Muscle of leg (tissue), 11 donors: ENCODE data around the gene TNFSF4. TPM values are rescaled to one million over a fixed set of nuclear protein-coding genes. Genes with fewer than 3 reads are reported as not detected.

ENCODE experiments used
- DNase-seq: peaks from one replicate; pipeline ENCODE4 v3.0.0; 2013
- H3K27ac ChIP-seq: one replicate; pipeline ENCODE4 v1.5.1; 2013; ENCODE audit warnings: mild to moderate bottlenecking, low read length, control low read depth
- H3K27me3 ChIP-seq: one replicate; pipeline ENCODE4 v1.6.1; 2013; ENCODE audit warnings: low read length; ENCODE audit not compliant: control insufficient read depth, insufficient read depth
- H3K36me3 ChIP-seq: one replicate; pipeline ENCODE4 v1.6.1; 2013; ENCODE audit warnings: low read length; ENCODE audit not compliant: control insufficient read depth, insufficient read depth
- H3K4me1 ChIP-seq: one replicate; pipeline ENCODE4 v1.6.1; 2013; ENCODE audit warnings: low read length; ENCODE audit not compliant: control insufficient read depth, insufficient read depth
- H3K4me3 ChIP-seq: one replicate; pipeline ENCODE4 v1.5.1; 2013; ENCODE audit warnings: low read length, control low read depth
- H3K9me3 ChIP-seq: replicated peaks from 2 replicates; pipeline ENCODE4 v1.6.1; 2013; ENCODE audit warnings: low read depth, low read length; ENCODE audit not compliant: control insufficient read depth
- WGBS: methylation state at CpG from one replicate; pipeline ENCODE4 v1.1.5; 2013; ENCODE audit warnings: missing lambda C conversion rate; ENCODE audit not compliant: insufficient coverage; 5-methylcytosine and 5-hydroxymethylcytosine counted together
- polyA plus RNA-seq, 8 donors: library from polyadenylated mRNA; unstranded; fragments of 120-200 nt; gene quantifications; one replicate each; pipeline versions ENCODE4 v1.2.1 to v1.2.3, GENCODE V29; 2013; ENCODE audit warnings: inconsistent platforms in 1 of 8, low replicate concordance in 1 of 8; ENCODE audit not compliant: insufficient read length in 8 of 8, insufficient read depth in 1 of 8
- total RNA-seq: library from RNA; stranded (reverse); fragments of 120-200 nt; gene quantifications from one replicate; pipeline ENCODE4 v1.2.4, GENCODE V29; 2013

The TNFSF4 gene
- total and polyA plus RNA-seq, 9 donors: 1.4 to 3.5 (median 2.5) TPM

DNA sequence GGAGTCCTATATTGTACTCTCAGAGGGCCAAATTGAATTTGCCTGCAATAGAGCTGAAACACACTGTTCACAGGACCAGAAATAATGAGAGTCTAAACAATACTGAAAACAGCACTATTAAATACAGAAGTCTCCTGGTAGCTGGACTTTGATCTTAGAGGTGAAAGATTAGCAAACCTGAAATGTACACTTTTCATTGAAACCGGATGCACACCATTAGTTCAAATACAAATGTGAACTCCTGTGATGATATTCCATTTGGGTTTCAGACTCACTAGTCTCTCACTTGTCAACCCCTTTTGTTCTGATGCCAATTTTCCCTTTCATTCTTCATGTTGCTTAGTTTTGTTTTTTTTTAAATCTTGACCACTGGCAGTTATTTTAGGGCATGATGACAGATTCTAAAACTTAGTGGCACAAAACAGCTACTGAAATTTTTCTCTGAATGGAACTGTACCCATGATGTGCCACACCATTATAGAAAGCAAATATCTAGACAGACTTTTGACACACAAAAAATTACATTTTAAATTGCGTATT is 5.9 kb upstream of the TNFSF4 start:
- Histone ChIP-seq H3K4me1 (no peaks in the 10 kb centered on the region), H3K27ac (no peak overlapping the region)
- no peak for DNase-seq

GRCh38 chr1:173210716-173211231 is 3.6 kb upstream of the TNFSF4 start:
- peaks cover 7% of the 10 kb centered on the region for H3K4me1 ChIP-seq
- no peaks in the 10 kb centered on the region for H3K36me3 ChIP-seq
- H3K4me3 ChIP-seq: no peak overlapping the region
- no peak overlapping the region for H3K27ac ChIP-seq
- no peaks in the 10 kb centered on the region for H3K9me3 ChIP-seq
- WGBS: no CpG with 5 or more reads among the region's 1 CpG
- no peaks in the 10 kb centered on the region for H3K27me3 ChIP-seq
- no peak for DNase-seq

More for the DNA sequence above, 5.9 kb upstream of the TNFSF4 start:
- no peaks in the 10 kb centered on the region for H3K9me3 ChIP-seq
- H3K4me3 ChIP-seq: no peak overlapping the region
- WGBS: 33% methylated on average over 1 of the region's 2 CpGs
- H3K36me3 ChIP-seq: no peaks in the 10 kb centered on the region
- H3K27me3 ChIP-seq: no peaks in the 10 kb centered on the region

DNA sequence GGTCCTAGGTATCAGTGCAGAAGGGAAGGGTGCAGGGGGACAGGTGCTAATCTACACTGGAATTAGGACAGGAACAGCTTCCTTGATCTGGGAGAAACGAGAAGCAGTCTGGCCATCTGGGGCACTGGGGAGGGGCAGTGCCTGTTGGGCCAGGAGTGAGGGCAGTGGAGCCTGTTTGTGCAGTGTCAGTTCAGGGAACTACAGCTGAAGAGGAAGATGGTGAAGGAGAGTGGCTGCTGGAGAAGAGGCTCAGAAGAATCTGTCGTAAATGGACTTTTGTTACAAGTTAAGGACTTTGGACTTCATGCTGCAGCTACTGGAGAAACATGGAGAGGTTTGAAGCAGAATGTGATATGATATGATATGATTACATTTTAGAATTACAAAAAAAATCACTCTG is 3.2 kb upstream of the TNFSF4 start:
- Histone ChIP-seq H3K27ac (no peak overlapping the region), H3K4me1 (peaks cover 7% of the 10 kb centered on the region), H3K4me3 (no peak overlapping the region), H3K27me3 (no peaks in the 10 kb centered on the region), H3K36me3 (no peaks in the 10 kb centered on the region), H3K9me3 (no peaks in the 10 kb centered on the region)
- DNase-seq: no peak
- 13% methylated on average over 1 of the region's 2 CpGs for WGBS

DNA sequence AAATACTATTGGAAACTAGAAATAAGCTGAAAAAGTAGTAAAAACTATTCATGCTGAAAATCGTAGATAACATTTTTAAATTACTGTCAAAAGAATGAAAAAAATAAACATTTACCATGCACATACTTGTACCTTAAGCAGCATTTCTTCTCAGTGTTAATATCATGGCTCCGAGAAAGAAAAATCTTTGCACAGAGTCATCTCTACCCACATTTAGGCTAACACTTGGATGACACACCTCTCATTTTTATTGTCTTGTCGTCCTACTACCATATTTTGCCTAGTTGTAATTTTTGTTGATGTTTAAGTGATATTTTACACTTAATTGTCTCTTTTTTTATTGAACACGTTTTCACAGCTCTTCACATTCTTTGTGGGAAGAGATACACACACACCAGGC is 1.7 kb upstream of the TNFSF4 start:
- no peak overlapping the region for H3K4me3 ChIP-seq
- H3K27me3 ChIP-seq: no peaks in the 10 kb centered on the region
- H3K36me3 ChIP-seq: no peaks in the 10 kb centered on the region
- no peak for DNase-seq
- no peak overlapping the region for H3K27ac ChIP-seq
- no peaks in the 10 kb centered on the region for H3K9me3 ChIP-seq
- WGBS: no CpG with 5 or more reads among the region's 4 CpGs
- H3K4me1 ChIP-seq: peaks cover 7% of the 10 kb centered on the region

DNA sequence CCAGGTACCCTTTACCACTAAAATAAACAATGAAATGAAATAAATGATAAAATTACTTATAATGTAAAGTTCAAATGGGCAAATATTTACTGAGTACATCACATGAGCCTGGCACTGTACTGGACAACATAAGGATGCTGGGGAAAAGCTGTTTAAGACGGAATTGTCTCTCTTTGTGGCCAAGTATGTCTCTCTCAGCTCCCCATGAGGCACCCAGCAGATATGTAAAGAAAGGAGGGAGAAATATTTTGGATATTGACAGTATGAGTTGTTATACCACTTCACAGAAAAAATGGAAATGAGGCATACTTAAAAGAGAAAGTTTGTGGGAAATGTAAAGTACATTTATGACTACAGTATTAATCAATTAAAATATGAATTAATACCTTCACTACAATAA is 1.0 kb upstream of the TNFSF4 start:
- H3K36me3 ChIP-seq: no peaks in the 10 kb centered on the region

GRCh38 chr1:173205146-173206051 is 1.7 kb downstream of the TNFSF4 start:
- no peak overlapping the region for H3K27ac ChIP-seq
- H3K27me3 ChIP-seq: no peaks in the 10 kb centered on the region
- H3K4me1 ChIP-seq: peaks cover 7% of the 10 kb centered on the region
- no peak overlapping the region for H3K4me3 ChIP-seq
- DNase-seq: no peak
- 70% methylated on average over 3 of the region's 7 CpGs for WGBS
- H3K36me3 ChIP-seq: no peaks in the 10 kb centered on the region
- no peaks in the 10 kb centered on the region for H3K9me3 ChIP-seq

More for the DNA sequence above, 1.0 kb upstream of the TNFSF4 start:
- Histone ChIP-seq H3K4me3 (no peak overlapping the region), H3K27me3 (no peaks in the 10 kb centered on the region), H3K4me1 (peaks cover 7% of the 10 kb centered on the region), H3K27ac (no peak overlapping the region), H3K9me3 (no peaks in the 10 kb centered on the region)
- DNase-seq: no peak
- 60% methylated on average over 1 of the region's 1 CpG for WGBS

- no peaks in the 10 kb centered on the region for H3K9me3 ChIP-seq
- no peak overlapping the region for H3K4me3 ChIP-seq
- no peak overlapping the region for H3K27ac ChIP-seq
- H3K36me3 ChIP-seq: no peaks in the 10 kb centered on the region
- H3K27me3 ChIP-seq: no peaks in the 10 kb centered on the region
- peaks cover 7% of the 10 kb centered on the region for H3K4me1 ChIP-seq
- no peak for DNase-seq
- no CpG with 5 or more reads among the region's 1 CpG for WGBS
Observed at GRCh38 chr1:173204693-173205092, 2.4 kb downstream of the TNFSF4 start.

DNA sequence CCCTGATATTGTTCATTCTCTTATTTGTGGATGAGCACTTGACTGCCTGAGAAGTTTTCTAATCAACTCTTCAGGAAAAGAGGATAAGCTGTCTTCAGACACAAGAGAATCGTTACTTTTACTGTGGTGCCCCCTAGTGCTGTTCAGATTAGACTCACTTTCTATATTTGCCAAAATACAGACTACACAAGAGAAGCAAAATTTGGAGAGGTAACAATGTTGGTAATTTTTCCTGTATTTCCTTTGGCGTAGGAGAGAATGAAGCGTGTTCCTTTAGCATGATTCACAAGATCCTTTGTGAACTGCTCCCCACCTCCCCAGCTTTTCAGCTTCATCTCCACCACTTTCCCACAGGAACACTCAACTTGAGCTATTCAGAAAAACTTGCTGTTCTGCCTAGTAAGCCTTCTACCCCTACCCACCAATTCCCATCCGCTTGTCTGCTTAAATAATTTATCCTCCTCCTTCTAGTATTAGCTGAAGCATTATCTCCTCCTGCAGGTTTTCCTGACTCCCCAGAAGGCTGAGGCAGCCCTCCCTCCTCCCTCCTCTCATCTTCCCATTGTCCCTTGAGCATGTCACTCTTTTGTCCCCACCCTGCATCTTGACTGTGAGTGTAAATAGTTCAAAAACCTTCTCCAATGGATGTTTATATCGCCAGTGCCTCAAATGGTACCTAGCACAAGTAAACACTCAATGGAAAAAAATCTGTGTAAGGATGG is 4.5 kb downstream of the TNFSF4 start:
- WGBS: 58% methylated on average over 2 of the region's 5 CpGs
- H3K27ac ChIP-seq: no peak overlapping the region
- no peak overlapping the region for H3K4me3 ChIP-seq
- no peaks in the 10 kb centered on the region for H3K36me3 ChIP-seq
- no peaks in the 10 kb centered on the region for H3K9me3 ChIP-seq
- peak; percentile 80 for DNase-seq
- H3K4me1 ChIP-seq: peaks cover 7% of the 10 kb centered on the region
- no peaks in the 10 kb centered on the region for H3K27me3 ChIP-seq

- no CpG with 5 or more reads among the region's 1 CpG for WGBS
- no peaks in the 10 kb centered on the region for H3K36me3 ChIP-seq
- DNase-seq: peak; percentile 21
Observed at GRCh38 chr1:173201969-173202368, 5.2 kb downstream of the TNFSF4 start.

DNA sequence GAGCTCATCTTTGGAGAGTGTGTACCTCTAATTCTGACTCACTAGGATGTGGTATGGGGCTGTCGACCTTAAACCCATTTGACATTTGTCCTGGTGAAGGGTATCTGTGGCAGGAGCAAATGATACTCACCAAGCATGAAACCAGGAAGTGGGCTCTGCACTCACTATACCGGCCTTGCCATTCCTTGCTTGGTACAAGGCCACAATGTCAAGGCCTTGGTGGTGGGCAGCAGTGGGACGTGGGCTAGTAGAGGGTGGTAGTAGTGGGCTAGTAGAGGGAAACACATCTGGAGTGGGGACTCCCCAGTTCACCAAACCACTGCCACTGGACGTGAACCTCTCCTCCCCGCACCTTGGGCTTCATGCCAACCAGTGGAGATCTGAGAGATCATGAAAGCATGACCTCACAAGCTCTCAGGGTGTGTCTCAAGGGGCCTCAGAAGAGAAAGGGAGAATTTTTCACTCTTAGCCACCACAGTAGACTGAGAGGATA is 11.5 kb downstream of the TNFSF4 start:
- Histone ChIP-seq H3K4me1 (peaks cover 4% of the 10 kb centered on the region), H3K27me3 (no peaks in the 10 kb centered on the region), H3K4me3 (no peak overlapping the region), H3K9me3 (no peaks in the 10 kb centered on the region), H3K27ac (no peak overlapping the region), H3K36me3 (no peaks in the 10 kb centered on the region)
- WGBS: 100% methylated on average over 1 of the region's 5 CpGs
- no peak for DNase-seq

More at GRCh38 chr1:173201969-173202368, 5.2 kb downstream of the TNFSF4 start:
- Histone ChIP-seq H3K4me3 (no peak overlapping the region), H3K27ac (no peak overlapping the region), H3K9me3 (no peaks in the 10 kb centered on the region), H3K4me1 (peaks cover 4% of the 10 kb centered on the region), H3K27me3 (no peaks in the 10 kb centered on the region)
